HepG2 (cell line): ENCODE results near the gene GSTCD. TPM values are rescaled to one million over a fixed set of nuclear protein-coding genes. Genes with fewer than 3 reads are reported as not detected.

Experiments
- ATAC-seq: fragments of 200-7000 bp; cut with Tn5 transposase; 3 replicates; pipeline ENCODE4 v1.9.1; 2020; ENCODE audit warnings: mild to moderate bottlenecking, moderate library complexity
- BruUV-seq: library from RNA; stranded (reverse); fragments of 400-500 nt; replicated peaks from 2 replicates; lab custom pipeline; 2021; lab: Mats Ljungman, UMichigan
- CTCF ChIA-PET: fragments of 300-600 bp; formaldehyde crosslinking; extraction: SDS; loops from one replicate; lab custom pipeline; 2021; ENCODE audit warnings: low total read pairs, inconsistent platforms, low intra/inter-chr PET ratio; lab: Yijun Ruan, JAX
- POLR2A ChIA-PET: fragments of 350-600 bp; sonication (Branson Sonifier 250); formaldehyde crosslinking; loops from one replicate; lab custom pipeline; 2020; ENCODE audit warnings: antibody characterized with exemption, inconsistent platforms; lab: Yijun Ruan, JAX
- DNase-seq: peaks from one replicate; pipeline ENCODE4 v3.0.0-alpha.2; 2015; ENCODE audit warnings: low spot score
- FAIRE-seq: peaks from 3 replicates; lab custom pipeline; 2011; peaks lifted over from hg19 to GRCh38; lab: Jason Lieb, UNC
- H2AFZ ChIP-seq: one replicate; pipeline ENCODE4 v1.6.1; 2011; ENCODE audit warnings: low read length, inconsistent platforms
- H3K27ac ChIP-seq: fragments of 300-600 bp; 3 replicates; pipeline ENCODE4 v1.8.0; 2011; ENCODE audit warnings: mixed run types, mild to moderate bottlenecking, mixed read lengths, low read length, inconsistent platforms; ENCODE audit not compliant: insufficient read depth; ENCODE audit errors: extremely low read length
- H3K27me3 ChIP-seq, 2 experiments: fragments of 200-600 bp in 1 of 2; 2 replicates in 1 of 2; 3 replicates in 1 of 2; pipeline versions ENCODE4 v1.6.0 to v1.8.0; 2011; ENCODE audit warnings: low read length in 2 of 2, mild to moderate bottlenecking in 2 of 2, moderate library complexity in 2 of 2, inconsistent platforms in 1 of 2; ENCODE audit not compliant: insufficient read depth in 2 of 2, control insufficient read depth in 1 of 2
- H3K36me3 ChIP-seq, 2 experiments: fragments of 200-600 bp in 1 of 2; replicated peaks in 1 of 2; 2 replicates in 1 of 2; 3 replicates in 1 of 2; pipeline versions ENCODE4 v1.5.1 to v1.8.0; 2011; ENCODE audit warnings: low read length in 2 of 2, inconsistent platforms in 1 of 2; ENCODE audit not compliant: insufficient read depth in 2 of 2, control insufficient read depth in 1 of 2
- H3K4me1 ChIP-seq: 2 replicates; pipeline ENCODE4 v1.5.1; 2012; ENCODE audit warnings: low read length, inconsistent platforms; ENCODE audit not compliant: insufficient read depth
- H3K4me2 ChIP-seq: 2 replicates; pipeline ENCODE4 v1.6.0; 2011; ENCODE audit warnings: low read depth, low read length, inconsistent platforms
- H3K4me3 ChIP-seq, 3 experiments: fragments of 200-600 bp in 1 of 3; sonication (generic), shearing (Covaris generic) in 1 of 3; replicated peaks in 1 of 3; 2 replicates each; pipeline ENCODE4 v1.5.1; 2011 to 2016; ENCODE audit warnings: low read length in 3 of 3, inconsistent platforms in 2 of 3, low read depth in 2 of 3, mild to moderate bottlenecking in 2 of 3, control low read depth in 1 of 3, mixed read lengths in 1 of 3; ENCODE audit not compliant: insufficient read depth in 1 of 3
- H3K79me2 ChIP-seq: one replicate; pipeline ENCODE4 v1.6.1; 2011; ENCODE audit warnings: low read length, inconsistent platforms; ENCODE audit not compliant: insufficient read depth
- H3K9ac ChIP-seq: 2 replicates; pipeline ENCODE4 v1.6.0; 2011; ENCODE audit warnings: mild to moderate bottlenecking, low read depth, low read length, inconsistent platforms; ENCODE audit not compliant: insufficient read depth
- H3K9me3 ChIP-seq: 2 replicates; pipeline ENCODE4 v1.5.1; 2012; ENCODE audit warnings: mild to moderate bottlenecking, low read length
- H4K20me1 ChIP-seq: 2 replicates; pipeline ENCODE4 v1.6.0; 2011; ENCODE audit warnings: inconsistent platforms, mild to moderate bottlenecking, low read length, moderate library complexity; ENCODE audit not compliant: insufficient read depth
- BHLHE40 ChIP-seq: IDR thresholded peaks from 2 replicates; pipeline ENCODE4 v1.6.1; 2011; ENCODE audit warnings: low read length, improper control_type of control experiment
- MAFF ChIP-seq: IDR thresholded peaks from 2 replicates; pipeline ENCODE4 v1.6.1; 2011; ENCODE audit warnings: low read depth, low read length, improper control_type of control experiment
- MAFK ChIP-seq, 2 experiments: IDR thresholded peaks in 1 of 2; conservative IDR thresholded peaks in 1 of 2; 2 replicates each; pipeline ENCODE4 v1.6.1; 2011; ENCODE audit warnings: improper control_type of control experiment in 2 of 2, low read length in 2 of 2
- MYNN ChIP-seq: sonication (generic); formaldehyde crosslinking; IDR thresholded peaks from 2 replicates; pipeline ENCODE4 v1.4.0; 2020; ENCODE audit warnings: mild to moderate bottlenecking, low read depth, missing genetic modification reagents
- SP5 ChIP-seq: IDR thresholded peaks from 2 replicates; pipeline ENCODE4 v1.6.1; 2016; ENCODE audit warnings: low read depth, borderline replicate concordance
- ZEB1 ChIP-seq: IDR thresholded peaks from 2 replicates; pipeline ENCODE4 v1.6.1; 2012; ENCODE audit warnings: mild to moderate bottlenecking, low read depth, inconsistent platforms; ENCODE audit not compliant: insufficient replicate concordance
- ZNF224 ChIP-seq: sonication (generic); formaldehyde crosslinking; IDR thresholded peaks from 2 replicates; pipeline ENCODE4 v1.5.0; 2020; ENCODE audit warnings: mild to moderate bottlenecking, missing genetic modification reagents
- WGBS: methylation state at CpG from one replicate; pipeline ENCODE4 v1.1.6; 2017; ENCODE audit warnings: low lambda C conversion rate; 5-methylcytosine and 5-hydroxymethylcytosine counted together
- in situ Hi-C: cut with HindIII; loops from 2 replicates; pipeline ENCODE4 v1.10.0; 2017; ENCODE audit warnings: low pct_unique_long_range_greater_than_20kb; ENCODE audit not compliant: extremely low pct_ligation_motif_present
- intact Hi-C: fragments of 100-400 bp; cut with micrococcal nuclease; formaldehyde crosslinking; loops from one replicate; pipeline ENCODE4 v1.10.0; 2022; ENCODE audit not compliant: unreplicated experiment
- polyA plus RNA-seq, 8 experiments: library from polyadenylated mRNA; depleted of rRNA in 3 of 8; stranded (reverse) in 7 of 8; unstranded in 1 of 8; fragments of >200 nt; fragmentation: Illumina TruSeq in 4 of 8; extraction: Trizol in 4 of 8; gene quantifications; 2 replicates each; pipeline versions ENCODE4 v1.2.1 to v1.2.3, GENCODE V29; 2011 to 2016; ENCODE audit warnings: low read depth in 4 of 8, missing spikeins in 1 of 8, mixed read lengths in 1 of 8; ENCODE audit not compliant: insufficient read depth in 1 of 8
- total RNA-seq, 5 experiments: library from RNA; depleted of rRNA; stranded (reverse); fragments of >200 nt; fragmentation: Illumina TruSeq; extraction: Trizol; gene quantifications; 2 replicates each; pipeline ENCODE4 v1.2.3, GENCODE V29; 2016; ENCODE audit warnings: low read depth in 1 of 5

Gene GSTCD
- total and polyA plus RNA-seq, 2 of the 13 experiments (the other 11 are each of a cell fraction or from before 2014, with no cell fraction given), result 7.9 to 30.8 TPM

- in situ Hi-C loops, result no loop called here
- TF ChIP-seq MAFK (conservative IDR thresholded peaks at IDR 0.05 in 1 of 2, IDR thresholded peaks at IDR 0.05 in 1 of 2; ENCODE audit: low read length in 2 of 2) (peak; percentile 1 to 58; a peak in 2 of 4 replicates), MAFF (peak; percentile 49), BHLHE40 (no peak)
- TF ChIP-seq, all 625 proteins: peak for 2
- intact Hi-C loops, result no loop called here
- no peaks in the 10 kb centered on the region for H3K27me3 ChIP-seq
- FAIRE-seq, result no peak
- no peak overlapping the region for H3K4me2 ChIP-seq
- POLR2A ChIA-PET, result no interaction called here
- H3K4me1 ChIP-seq, result peaks cover 8% of the 10 kb centered on the region
- H3K36me3 ChIP-seq, result no peaks in the 10 kb centered on the region; a peak in 1 of 5 replicates
- no peak overlapping the region for H3K9ac ChIP-seq
- no peak overlapping the region for H2AFZ ChIP-seq
- no peaks in the 10 kb centered on the region for H4K20me1 ChIP-seq
- no TSS peak for BruUV-seq
- 93% methylated on average over 2 of the region's 2 CpGs for WGBS
- CTCF ChIA-PET, result no interaction called here
- H3K4me3 ChIP-seq, result no peak overlapping the region
- H3K79me2 ChIP-seq, result no peaks in the 10 kb centered on the region
- H3K9me3 ChIP-seq, result no peaks in the 10 kb centered on the region
- ATAC-seq, result no peak
- DNase-seq, result no peak
- no peak overlapping the region for H3K27ac ChIP-seq
These were observed 119.5 kb downstream of the GSTCD start for GRCh38 chr4:105828074-105828473.

GRCh38 chr4:105831189-105831588, 122.6 kb downstream of the GSTCD start:
- ChIA-PET POLR2A (no interaction called here), CTCF (no interaction called here)
- Histone ChIP-seq H3K27me3 (no peaks in the 10 kb centered on the region), H4K20me1 (no peaks in the 10 kb centered on the region), H3K9me3 (no peaks in the 10 kb centered on the region), H3K4me3 (no peak overlapping the region), H3K9ac (no peak overlapping the region), H3K79me2 (no peaks in the 10 kb centered on the region), H3K36me3 (no peaks in the 10 kb centered on the region), H3K27ac (no peak overlapping the region), H2AFZ (no peak overlapping the region), H3K4me1 (peaks cover 8% of the 10 kb centered on the region), H3K4me2 (no peak overlapping the region)
- in situ Hi-C loops, result no loop called here
- no TSS peak for BruUV-seq
- no peak; the same call in 2 of the 3 replicates for ATAC-seq
- intact Hi-C loops, result no loop called here
- DNase-seq, result no peak
- TF ChIP-seq SP5, result no peak
- no peak for TF ChIP-seq ZNF224 (CRISPR knock-in tag)
- TF ChIP-seq ZEB1, result no peak
- TF ChIP-seq MYNN, result no peak
- no peak for FAIRE-seq
- 88% methylated on average over 2 of the region's 2 CpGs for WGBS
